ENCODE data around the gene KLF6.

DNA sequence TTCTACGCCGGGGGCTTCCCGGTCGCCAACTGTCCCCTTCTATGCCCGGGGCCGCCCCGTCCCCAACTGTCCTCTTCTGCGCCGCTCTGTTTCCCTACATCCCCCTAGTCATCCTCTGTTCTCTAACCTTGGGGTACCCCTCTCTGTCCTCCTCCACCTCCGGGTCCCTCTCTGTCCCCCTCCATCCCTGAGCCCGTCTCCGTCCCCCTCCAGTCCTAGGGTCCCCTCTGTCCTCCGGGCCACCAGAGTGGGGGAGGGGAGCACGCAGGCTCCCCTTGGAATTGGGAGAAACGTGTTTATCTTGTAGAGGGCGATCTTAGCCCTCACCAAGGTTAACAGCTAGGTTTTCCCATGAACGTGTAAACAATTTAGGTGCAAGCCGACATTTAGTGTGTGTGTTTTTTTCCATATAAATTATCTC is 852 bp upstream of the KLF6 start:
- TF ChIP-seq, protein P1, sequence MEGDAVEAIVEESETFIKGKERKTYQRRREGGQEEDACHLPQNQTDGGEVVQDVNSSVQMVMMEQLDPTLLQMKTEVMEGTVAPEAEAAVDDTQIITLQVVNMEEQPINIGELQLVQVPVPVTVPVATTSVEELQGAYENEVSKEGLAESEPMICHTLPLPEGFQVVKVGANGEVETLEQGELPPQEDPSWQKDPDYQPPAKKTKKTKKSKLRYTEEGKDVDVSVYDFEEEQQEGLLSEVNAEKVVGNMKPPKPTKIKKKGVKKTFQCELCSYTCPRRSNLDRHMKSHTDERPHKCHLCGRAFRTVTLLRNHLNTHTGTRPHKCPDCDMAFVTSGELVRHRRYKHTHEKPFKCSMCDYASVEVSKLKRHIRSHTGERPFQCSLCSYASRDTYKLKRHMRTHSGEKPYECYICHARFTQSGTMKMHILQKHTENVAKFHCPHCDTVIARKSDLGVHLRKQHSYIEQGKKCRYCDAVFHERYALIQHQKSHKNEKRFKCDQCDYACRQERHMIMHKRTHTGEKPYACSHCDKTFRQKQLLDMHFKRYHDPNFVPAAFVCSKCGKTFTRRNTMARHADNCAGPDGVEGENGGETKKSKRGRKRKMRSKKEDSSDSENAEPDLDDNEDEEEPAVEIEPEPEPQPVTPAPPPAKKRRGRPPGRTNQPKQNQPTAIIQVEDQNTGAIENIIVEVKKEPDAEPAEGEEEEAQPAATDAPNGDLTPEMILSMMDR (IDR thresholded peaks at IDR 0.05; ENCODE audit: insufficient read depth, low read length, poor library complexity, severe bottlenecking) = no peak
- TF ChIP-seq EZH2phosphoT487 (conservative IDR thresholded peaks at IDR 0.05; ENCODE audit: low read length) = no peak
